Head of caudate nucleus (tissue), 42 donors: ENCODE data around the gene MAP4K2.
A peak's percentile ranks its signal among the peaks of the same experiment; 100 is the strongest.

Experiments used
- DNase-seq, 42 donors: peaks; one replicate each; pipeline versions ENCODE4 v3.0.0 to v3.0.0-alpha.2; 2020 to 2021; ENCODE audit warnings: mixed read lengths in 7 of 42
- intact Hi-C: fragments of 100-400 bp; cut with DNase I; formaldehyde crosslinking; loops from one replicate; pipeline ENCODE4 v1.15.0; 2022

MAP4K2 gene

DNA sequence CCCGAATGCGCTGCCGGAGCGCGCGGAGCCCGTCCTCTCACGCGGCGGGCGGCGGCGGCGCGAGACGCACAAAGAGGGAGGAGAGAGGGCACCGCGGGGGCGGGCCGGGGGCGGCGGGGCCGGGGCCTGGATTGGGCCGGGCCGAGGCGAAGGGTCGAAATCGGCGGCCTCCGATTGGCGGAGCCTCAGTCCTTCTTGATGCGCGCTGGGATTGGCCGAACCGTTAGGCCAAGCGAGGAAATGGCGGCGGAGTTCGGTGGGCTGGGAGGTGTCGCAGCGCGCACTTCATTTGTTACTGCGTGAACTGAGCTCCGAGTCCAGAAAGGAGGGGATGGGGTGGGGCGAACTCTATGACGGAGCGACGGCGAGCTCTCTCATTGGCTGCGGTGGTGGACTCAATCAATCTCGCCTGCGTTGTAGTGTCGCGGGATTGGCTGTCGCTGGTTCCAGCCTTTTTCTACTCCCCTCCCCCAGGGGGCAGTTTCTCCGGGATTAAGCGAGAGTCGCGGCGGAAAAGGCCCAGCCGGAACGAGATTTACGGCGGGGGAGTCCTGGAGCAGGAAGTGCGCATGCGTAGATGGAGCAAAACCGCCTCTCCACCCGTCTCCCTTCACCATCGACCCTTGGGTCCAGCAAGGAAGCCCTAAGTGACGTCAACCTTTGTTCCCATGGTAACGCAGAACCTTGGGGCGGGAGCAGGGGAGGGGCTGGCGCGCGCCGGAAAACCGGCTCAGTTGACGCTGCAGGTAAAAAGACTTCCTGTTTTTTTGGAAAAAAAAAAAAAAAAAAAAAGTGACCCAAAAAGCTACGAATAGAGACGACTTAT, 24.3 kb downstream of the MAP4K2 start, which contains the start of gene SF1:
SF1 (minus strand) TSS at position 70 of the 826 bp plus-strand sequence. CDS start 150 bp downstream, outside the sequence.
- DNase-seq, result peak; percentile 98 to 100 (median 100)
- intact Hi-C loops, result no loop called here

GRCh38 chr11:64778223-64778472, 24.9 kb downstream of the MAP4K2 start:
- intact Hi-C loops, result no loop called here
- DNase-seq, result no peak

DNA sequence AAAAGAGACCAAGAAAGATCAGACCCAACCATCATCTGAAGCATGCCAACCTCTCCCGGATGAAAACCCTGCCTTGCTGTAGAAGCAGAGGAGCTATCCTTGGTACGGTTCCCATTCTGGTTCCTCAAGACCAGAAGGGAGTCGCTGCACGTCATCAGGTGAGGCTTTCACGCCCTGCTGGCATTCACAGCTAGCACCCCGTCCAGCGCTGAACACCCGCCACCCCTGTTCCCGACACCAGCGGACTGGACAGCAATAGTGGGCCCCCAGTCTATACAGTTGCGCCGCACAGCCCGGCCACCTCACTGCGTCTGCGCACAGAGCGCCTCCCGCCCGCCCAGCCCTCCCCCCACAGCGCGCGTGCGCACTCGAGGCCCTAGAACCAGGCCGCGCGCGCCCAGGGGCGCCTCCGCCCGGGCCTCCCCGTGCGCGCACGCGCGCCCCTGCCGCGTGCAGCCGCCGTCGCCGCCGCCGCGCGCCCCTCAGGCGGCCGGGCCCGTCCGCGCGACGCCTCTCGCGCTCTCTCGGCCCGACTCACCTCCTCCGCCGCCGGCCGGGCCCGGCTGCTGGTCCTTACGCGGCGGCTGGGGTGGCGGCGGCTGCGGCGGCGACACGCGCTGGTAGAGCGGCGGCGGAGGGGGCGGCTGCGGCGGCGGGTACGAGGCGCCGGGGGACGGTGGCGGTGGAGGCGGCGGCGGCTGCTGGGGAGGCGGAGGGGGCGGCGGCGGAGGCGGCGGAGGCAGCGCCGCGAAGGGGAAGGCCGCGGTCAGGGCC, 25.4 kb downstream of the MAP4K2 start:
- peak in 41 of 42 donors; percentile 42 to 90 (median 79) for DNase-seq
- intact Hi-C loops, result no loop called here

DNA sequence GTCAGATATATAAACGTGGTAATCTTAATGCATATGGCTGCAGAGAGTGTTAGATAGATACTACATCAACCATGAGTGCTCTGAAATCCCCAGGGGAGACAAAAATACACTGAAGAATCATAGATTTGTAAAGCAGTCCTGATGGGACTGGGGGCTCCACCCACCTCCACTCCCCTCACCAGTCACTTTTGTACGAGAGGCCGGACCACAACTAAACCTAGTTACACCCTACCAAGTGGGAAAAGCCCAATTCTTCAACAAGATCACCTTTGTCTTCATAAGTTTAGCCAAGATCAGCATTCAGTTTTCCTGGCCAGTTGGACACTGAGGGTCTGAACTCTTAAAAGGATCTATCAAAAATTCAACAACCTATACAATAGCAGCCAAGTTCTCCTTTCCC, 26.1 kb downstream of the MAP4K2 start:
- peak in 2 of 42 donors; percentile 3 to 15 for DNase-seq
- intact Hi-C loops, result no loop called here

- DNase-seq, result no peak
- intact Hi-C loops, result no loop called here
Measured at GRCh38 chr11:64776425-64776824, 26.6 kb downstream of the MAP4K2 start.

- intact Hi-C loops, result no loop called here
Measured at GRCh38 chr11:64774144-64774543, 28.9 kb downstream of the MAP4K2 start.

DNA sequence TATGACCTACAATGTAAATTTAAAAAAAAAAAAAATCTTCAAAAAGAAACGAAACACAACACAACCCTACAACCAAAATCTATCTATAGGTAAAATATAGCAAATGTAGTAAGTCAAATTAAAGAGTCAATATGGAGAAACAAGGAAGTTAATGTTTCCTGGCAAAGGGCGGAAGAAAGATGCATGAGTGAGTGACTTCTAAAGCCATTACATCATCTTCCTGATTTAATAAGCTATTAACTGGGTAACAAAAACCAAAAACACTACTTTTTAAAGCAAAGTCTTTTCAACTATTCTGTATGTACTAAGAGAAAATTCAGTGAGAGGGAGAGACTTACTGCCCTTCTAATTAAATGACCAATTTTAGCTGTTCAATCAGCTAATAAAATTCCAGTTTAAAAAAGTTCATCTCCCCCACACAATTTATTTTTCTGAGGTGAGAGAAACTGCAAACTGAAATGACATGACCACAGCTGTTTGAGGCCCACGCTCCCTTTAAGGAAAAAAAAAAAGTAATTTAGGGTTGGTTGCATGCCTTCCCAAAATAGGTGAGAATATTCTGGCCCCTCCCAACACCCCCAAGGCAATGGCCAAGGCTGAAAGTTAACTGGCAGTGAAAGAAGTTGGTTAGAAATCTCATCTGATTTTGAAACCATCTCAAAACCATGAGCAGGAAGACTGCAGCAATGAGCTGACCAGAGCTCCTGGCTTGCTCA, 30.6 kb downstream of the MAP4K2 start:
- no peak for DNase-seq
- intact Hi-C loops, result no loop called here

More at GRCh38 chr11:64774144-64774543, 28.9 kb downstream of the MAP4K2 start:
- DNase-seq, result peak in 2 of 42 donors; percentile 2 to 16

DNA sequence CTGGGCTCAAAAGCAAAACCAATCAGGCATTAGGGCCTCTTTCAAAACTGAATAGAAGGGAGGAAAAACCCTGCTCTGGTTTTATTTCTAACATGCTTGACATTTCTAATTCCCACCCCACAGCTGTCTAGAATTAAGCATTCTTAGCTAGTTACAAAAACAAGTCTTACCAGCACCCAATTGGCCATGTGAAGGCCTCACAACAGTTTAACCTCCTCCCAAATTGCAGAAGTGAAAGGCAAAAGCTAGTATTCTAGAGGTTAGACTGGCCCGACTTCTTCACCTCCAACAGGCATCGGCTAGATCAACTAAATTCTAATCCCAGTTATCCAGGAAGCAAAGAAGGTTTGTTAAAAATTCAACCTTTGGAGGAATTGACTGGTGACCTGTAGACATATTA, 31.2 kb downstream of the MAP4K2 start:
- intact Hi-C loops, result no loop called here
- no peak for DNase-seq

- intact Hi-C loops, result no loop called here
- peak in 3 of 42 donors; percentile 5 to 10 (median 9) for DNase-seq
Measured at GRCh38 chr11:64770120-64770519, 32.9 kb downstream of the MAP4K2 start.

DNA sequence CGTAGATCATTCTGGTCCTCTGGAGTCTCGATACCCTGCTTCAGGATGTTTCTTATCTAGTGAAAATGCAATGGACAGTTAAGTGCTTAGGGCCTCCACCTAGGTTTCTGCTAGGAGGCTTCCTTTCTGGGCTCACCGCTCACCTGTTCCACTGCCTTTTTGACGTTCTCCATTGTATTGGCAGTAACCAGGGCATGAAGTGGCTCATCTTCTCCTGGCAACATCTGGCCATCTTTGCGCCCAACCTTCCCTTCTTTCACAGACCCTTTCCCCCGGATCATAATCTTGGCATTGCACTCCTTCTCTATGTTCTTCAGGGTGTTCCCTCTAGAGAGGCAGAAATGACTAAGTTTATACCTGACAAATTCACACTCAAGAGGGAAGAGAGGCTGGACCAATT, 33.7 kb downstream of the MAP4K2 start:
- intact Hi-C loops, result no loop called here

DNA sequence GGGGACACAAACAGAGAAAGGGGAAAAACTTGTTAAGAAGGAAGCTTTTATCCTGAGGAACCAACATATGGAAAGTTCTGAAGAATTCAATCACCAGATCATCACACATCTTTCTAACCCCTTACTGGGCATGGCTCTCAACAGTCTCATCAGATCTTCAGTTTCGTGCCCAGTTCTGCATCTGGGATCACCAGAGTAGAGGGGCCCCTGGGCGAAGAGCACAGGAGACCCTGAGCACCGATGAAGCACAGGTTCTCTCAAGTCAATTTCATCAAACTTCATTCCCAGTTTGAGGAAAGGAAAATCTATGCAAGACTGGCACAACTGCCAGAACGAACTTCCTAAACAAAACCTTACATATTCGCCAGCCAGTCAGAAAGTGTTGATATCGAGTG, 34.7 kb downstream of the MAP4K2 start:
- intact Hi-C loops, result no loop called here
- peak in 1 of 42 donors; percentile 15 for DNase-seq

More for the DNA sequence above, 33.7 kb downstream of the MAP4K2 start:
- no peak for DNase-seq

DNA sequence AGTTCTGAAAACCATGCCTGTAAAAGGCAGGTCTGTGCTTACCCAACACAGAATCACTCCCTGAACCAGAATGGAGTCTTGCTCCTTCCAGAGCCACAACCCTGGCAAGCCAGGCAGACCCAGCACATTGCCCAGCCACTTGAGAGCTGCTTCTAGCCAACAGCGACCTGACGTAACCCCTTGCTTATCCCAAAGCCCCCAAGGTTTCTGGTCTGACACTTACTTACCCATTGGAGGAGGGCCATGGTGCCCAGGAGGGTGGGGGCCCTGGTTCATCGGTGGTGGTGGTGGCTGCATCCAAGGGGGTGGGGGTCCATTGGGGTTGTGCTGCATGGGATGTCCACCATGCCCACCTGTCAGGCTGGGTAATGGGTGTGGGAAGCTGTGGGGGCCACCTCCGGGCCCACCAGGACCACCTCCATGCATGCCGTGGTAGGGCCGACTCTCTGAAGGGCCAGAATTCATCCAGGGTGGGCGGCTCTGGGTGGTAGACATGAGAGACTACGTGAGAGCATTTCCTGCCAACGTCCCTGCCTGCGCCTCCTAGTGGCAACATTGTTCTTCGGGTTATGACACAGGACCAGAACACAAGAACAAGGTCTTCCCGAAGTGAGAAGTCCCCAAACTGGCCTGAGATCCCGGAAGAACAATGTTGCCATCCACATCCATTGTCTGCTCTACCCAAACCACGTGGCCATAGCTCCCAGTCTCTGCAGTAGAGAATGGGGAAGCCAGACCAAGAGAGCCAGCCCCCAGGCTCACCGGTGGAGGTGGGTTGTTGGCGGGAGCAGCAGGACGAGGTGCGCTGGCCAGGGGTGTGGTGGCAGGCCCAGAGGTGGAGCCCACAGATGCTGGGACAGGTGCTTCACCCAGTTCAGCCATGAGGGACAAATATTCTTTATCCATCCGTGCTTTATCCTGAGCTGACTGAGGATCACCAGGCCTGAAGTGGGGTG, 35.4 kb downstream of the MAP4K2 start:
- intact Hi-C loops, result no loop called here
- DNase-seq, result peak in 39 of 42 donors; percentile 18 to 86 (median 72)

- peak in 4 of 42 donors; percentile 1 to 28 (median 16) for DNase-seq
- intact Hi-C loops, result no loop called here
Measured at GRCh38 chr11:64766881-64767280, 36.1 kb downstream of the MAP4K2 start.

- intact Hi-C loops, result no loop called here
- peak in 6 of 42 donors; percentile 2 to 34 (median 28) for DNase-seq
Measured at GRCh38 chr11:64765851-64766665, 37.0 kb downstream of the MAP4K2 start.

DNA sequence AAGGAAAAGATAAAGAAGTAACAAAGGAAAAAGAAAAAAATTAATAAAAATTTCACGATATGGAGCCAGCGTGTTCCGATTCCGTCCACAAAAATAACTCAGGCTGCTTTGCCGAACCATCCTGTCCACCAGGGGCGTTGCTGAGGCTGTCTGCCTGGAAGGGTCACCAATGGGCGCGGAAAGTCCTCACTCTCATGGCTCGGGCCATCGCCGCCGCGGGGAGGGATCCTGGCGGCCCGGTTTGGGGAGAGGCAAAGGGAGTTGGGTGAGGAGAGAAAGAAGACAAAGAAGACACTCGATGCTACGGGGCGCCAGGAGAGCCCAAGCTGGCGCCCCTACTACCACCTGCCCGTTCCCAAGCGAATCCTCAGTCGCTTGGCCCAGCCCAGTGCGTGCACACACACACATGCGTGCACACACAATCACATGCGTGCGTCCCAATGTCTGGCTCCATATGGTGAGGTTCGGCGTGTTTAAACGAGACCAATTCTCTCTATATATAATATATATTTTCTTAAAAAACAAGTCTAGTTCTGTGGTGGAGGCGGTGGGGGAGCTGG, 37.6 kb downstream of the MAP4K2 start:
- DNase-seq, result peak in 4 of 42 donors; percentile 29 to 48 (median 38)
- intact Hi-C loops, result no loop called here

DNA sequence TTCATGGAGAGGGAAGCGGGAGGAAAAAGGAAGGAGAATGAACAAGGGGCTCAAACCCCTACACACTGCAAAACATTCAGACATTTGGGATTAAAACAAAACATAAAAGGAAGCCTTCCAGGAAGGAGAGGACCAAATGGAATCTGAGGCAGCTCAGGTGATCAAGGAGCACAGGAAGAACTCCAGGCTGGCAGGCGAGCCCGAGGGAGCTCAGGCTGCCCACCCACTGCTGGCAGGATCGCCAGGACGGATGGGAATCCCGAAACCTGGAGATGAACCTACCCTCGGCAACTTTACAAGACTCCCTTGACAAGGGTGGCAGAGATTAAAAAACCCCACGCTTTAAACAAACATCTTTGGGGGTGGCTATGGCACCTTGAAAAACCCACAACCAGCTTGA, 38.3 kb downstream of the MAP4K2 start:
- peak in 4 of 42 donors; percentile 15 to 32 (median 22) for DNase-seq
- intact Hi-C loops, result no loop called here

- DNase-seq, result peak in 6 of 42 donors; percentile 6 to 36 (median 30)
- intact Hi-C loops, result no loop called here
Measured at GRCh38 chr11:64764040-64764611, 38.9 kb downstream of the MAP4K2 start.
